ENCODE results near the gene AIFM2. TPM values are rescaled to one million over a fixed set of nuclear protein-coding genes. Genes with fewer than 3 reads are reported as not detected.
A peak's percentile ranks its signal among the peaks of the same experiment; 100 is the strongest.

AIFM2 gene
- total RNA-seq, 1 donor from 2014 or later: 10.6 TPM

DNA sequence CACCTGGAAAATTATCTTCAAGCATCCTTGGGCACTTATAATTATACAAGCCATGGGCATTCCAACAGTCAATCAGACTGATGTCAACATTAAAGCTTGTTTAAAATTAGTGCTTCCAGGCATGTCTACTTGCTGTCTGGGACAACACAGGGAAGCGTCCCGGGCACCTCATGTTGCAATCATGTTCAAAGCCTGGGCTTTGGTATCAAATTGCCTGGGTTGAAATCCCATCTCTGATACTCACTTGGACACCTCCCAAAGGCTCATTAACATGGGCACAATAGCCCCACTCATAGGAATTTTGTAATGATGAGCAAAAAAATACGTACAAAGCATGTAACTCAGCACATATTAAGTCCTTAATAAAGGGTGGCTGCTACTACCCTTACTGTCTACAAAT lies 14.4 kb downstream of the AIFM2 start:
- TF ChIP-seq POLR2AphosphoS5 (IDR thresholded peaks at IDR 0.05; ENCODE audit: insufficient read depth in 1 of 2, low read depth in 1 of 2) (no peak), POLR2A (IDR thresholded peaks at IDR 0.05) (no peak)
- TF ChIP-seq, protein P1, sequence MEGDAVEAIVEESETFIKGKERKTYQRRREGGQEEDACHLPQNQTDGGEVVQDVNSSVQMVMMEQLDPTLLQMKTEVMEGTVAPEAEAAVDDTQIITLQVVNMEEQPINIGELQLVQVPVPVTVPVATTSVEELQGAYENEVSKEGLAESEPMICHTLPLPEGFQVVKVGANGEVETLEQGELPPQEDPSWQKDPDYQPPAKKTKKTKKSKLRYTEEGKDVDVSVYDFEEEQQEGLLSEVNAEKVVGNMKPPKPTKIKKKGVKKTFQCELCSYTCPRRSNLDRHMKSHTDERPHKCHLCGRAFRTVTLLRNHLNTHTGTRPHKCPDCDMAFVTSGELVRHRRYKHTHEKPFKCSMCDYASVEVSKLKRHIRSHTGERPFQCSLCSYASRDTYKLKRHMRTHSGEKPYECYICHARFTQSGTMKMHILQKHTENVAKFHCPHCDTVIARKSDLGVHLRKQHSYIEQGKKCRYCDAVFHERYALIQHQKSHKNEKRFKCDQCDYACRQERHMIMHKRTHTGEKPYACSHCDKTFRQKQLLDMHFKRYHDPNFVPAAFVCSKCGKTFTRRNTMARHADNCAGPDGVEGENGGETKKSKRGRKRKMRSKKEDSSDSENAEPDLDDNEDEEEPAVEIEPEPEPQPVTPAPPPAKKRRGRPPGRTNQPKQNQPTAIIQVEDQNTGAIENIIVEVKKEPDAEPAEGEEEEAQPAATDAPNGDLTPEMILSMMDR (IDR thresholded peaks at IDR 0.05): no peak
- intact Hi-C loops (cut with DNase I): no loop called here
- Histone ChIP-seq H3K4me3 (no peak overlapping the region), H3K27me3 (no peaks in the 10 kb centered on the region), H3K4me1 (no peaks in the 10 kb centered on the region), H3K36me3 (peaks cover 0 to 17% of the 10 kb centered on the region in 2 donors), H3K9me3 (no peaks in the 10 kb centered on the region), H3K27ac (no peak overlapping the region)
- DNase-seq (ENCODE audit: extremely low spot score in 2 of 2): no peak

GRCh38 chr10:70117646-70118045 lies 15.0 kb downstream of the AIFM2 start:
- Histone ChIP-seq H3K27ac (no peak overlapping the region), H3K36me3 (peaks cover 0 to 22% of the 10 kb centered on the region in 2 donors), H3K4me1 (no peaks in the 10 kb centered on the region), H3K9me3 (no peaks in the 10 kb centered on the region), H3K27me3 (no peaks in the 10 kb centered on the region), H3K4me3 (no peak overlapping the region)
- no peak for DNase-seq (ENCODE audit: extremely low spot score in 2 of 2)
- TF ChIP-seq POLR2A (IDR thresholded peaks at IDR 0.05): no peak
- TF ChIP-seq, protein P1 (IDR thresholded peaks at IDR 0.05): no peak
- no peak for TF ChIP-seq POLR2AphosphoS5 (IDR thresholded peaks at IDR 0.05; ENCODE audit: insufficient read depth in 1 of 2, low read depth in 1 of 2)
- intact Hi-C loops (cut with DNase I): no loop called here

GRCh38 chr10:70115948-70116682 lies 16.5 kb downstream of the AIFM2 start:
- TF ChIP-seq, protein P1 (IDR thresholded peaks at IDR 0.05): peak; percentile 45 to 74 (median 66)
- TF ChIP-seq POLR2AphosphoS5 (IDR thresholded peaks at IDR 0.05; ENCODE audit: insufficient read depth in 1 of 2, low read depth in 1 of 2): no peak
- intact Hi-C loops (cut with DNase I): no loop called here
- H3K36me3 ChIP-seq: peaks cover 0 to 31% of the 10 kb centered on the region in 2 donors

DNA sequence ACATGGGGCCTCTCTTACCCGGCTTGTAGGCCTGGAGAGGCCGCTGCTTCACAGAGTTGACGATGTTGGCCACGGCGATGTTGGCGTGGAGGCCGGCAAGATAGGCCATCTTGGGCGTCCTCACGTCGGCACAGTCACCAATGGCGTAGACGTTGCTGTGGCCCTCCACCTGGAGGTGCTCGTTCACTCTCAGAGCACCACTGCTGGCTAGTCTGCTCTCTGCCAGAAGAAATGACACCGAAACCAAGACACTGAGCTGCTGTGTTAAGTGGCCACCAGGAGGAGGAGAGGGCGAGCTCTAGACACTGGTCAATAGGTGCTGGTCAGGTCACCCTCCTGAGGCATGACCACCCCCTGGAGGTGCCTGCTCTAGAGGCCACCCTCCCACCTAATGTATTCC lies 17.7 kb downstream of the AIFM2 start:
- H3K4me3 ChIP-seq: no peak overlapping the region
- H3K36me3 ChIP-seq: peaks cover 0 to 27% of the 10 kb centered on the region in 2 donors
- H3K9me3 ChIP-seq: no peaks in the 10 kb centered on the region
- TF ChIP-seq POLR2AphosphoS5 (IDR thresholded peaks at IDR 0.05; ENCODE audit: insufficient read depth in 1 of 2, low read depth in 1 of 2): no peak
- TF ChIP-seq POLR2A (IDR thresholded peaks at IDR 0.05): no peak
- TF ChIP-seq, protein P1 (IDR thresholded peaks at IDR 0.05): no peak
- intact Hi-C loops (cut with DNase I): no loop called here
- H3K27me3 ChIP-seq: no peaks in the 10 kb centered on the region
- H3K4me1 ChIP-seq: no peaks in the 10 kb centered on the region
- no peak overlapping the region for H3K27ac ChIP-seq
- DNase-seq (ENCODE audit: extremely low spot score in 2 of 2): no peak

More at GRCh38 chr10:70115948-70116682, 16.5 kb downstream of the AIFM2 start:
- Histone ChIP-seq H3K4me3 (no peak overlapping the region), H3K27me3 (no peaks in the 10 kb centered on the region), H3K9me3 (no peaks in the 10 kb centered on the region), H3K27ac (no peak overlapping the region), H3K4me1 (no peaks in the 10 kb centered on the region)
- DNase-seq (ENCODE audit: extremely low spot score in 2 of 2): no peak

DNA sequence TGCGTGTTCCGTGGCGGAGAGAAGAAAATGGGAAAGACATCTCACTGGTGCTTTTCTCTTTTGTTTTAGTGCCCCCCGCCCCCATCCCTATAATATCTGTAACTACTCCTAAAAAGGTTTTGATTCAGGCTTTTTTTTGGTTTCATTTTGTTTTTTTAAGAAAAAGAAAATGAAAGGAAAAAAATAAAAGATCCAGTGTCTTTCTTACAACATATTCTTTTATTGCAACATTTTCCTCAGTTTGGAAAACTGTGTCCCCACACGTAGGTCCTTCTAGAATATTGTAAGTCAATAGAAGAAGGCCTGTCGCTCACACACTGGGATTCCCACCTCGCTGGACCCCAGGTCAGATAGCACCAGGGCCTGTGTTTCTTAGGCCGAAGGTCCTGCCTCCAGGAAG lies 20.6 kb downstream of the AIFM2 start:
- H3K9me3 ChIP-seq: no peaks in the 10 kb centered on the region
- H3K36me3 ChIP-seq: peaks cover 0 to 33% of the 10 kb centered on the region in 2 donors
- intact Hi-C loops (cut with DNase I): no loop called here
- no peak overlapping the region for H3K4me3 ChIP-seq
- no peaks in the 10 kb centered on the region for H3K27me3 ChIP-seq
- DNase-seq (ENCODE audit: extremely low spot score in 2 of 2): no peak
- no peak overlapping the region for H3K27ac ChIP-seq
- no peaks in the 10 kb centered on the region for H3K4me1 ChIP-seq
- TF ChIP-seq, protein P1 (IDR thresholded peaks at IDR 0.05): no peak
- TF ChIP-seq POLR2AphosphoS5 (IDR thresholded peaks at IDR 0.05; ENCODE audit: insufficient read depth in 1 of 2, low read depth in 1 of 2) (no peak), POLR2A (IDR thresholded peaks at IDR 0.05) (no peak)
